ENCODE measurements around the gene CEP44. TPM values are rescaled to one million over a fixed set of nuclear protein-coding genes. Genes with fewer than 3 reads are reported as not detected.

Gene CEP44
- total RNA-seq, 4 donors from 2014 or later, result 5.8 to 13.9 (median 9.0) TPM

DNA sequence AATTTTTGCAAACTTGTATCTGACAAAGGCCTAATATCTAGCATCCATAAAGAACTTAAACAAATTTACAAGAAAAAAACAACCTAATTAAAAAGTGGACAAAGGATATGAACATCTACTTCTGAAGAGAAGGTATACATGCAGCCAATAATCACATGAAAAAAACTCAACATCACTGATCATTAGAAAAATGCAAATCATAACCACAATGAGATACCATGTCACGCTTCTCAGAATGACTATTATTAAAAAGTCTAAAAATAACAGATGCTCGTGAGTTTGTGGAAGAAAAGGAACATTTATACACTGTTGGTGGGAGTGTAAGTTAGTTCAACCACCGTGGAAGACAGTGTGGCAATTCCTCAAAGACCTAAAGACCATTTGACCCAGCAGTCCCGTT lies 24.0 kb downstream of the CEP44 start:
- ATAC-seq (ENCODE audit: low FRiP score) (no peak), DNase-seq (ENCODE audit: low spot score) (no peak)
- TF ChIP-seq CTCF (IDR thresholded peaks at IDR 0.05), result no peak

GRCh38 chr4:174312993-174313392 lies 29.3 kb downstream of the CEP44 start:
- ATAC-seq (ENCODE audit: low FRiP score) (no peak), DNase-seq (ENCODE audit: low spot score) (no peak)
- TF ChIP-seq CTCF (IDR thresholded peaks at IDR 0.05), result no peak

- no peak for TF ChIP-seq CTCF (IDR thresholded peaks at IDR 0.05)
- ATAC-seq (ENCODE audit: low FRiP score), result no peak
- DNase-seq (ENCODE audit: low spot score), result no peak
Measured at GRCh38 chr4:174314274-174314673, 30.6 kb downstream of the CEP44 start.

- DNase-seq (ENCODE audit: low spot score), result no peak
- no peak for ATAC-seq (ENCODE audit: low FRiP score)
- TF ChIP-seq CTCF (IDR thresholded peaks at IDR 0.05), result no peak
Measured at GRCh38 chr4:174314770-174315169, 31.1 kb downstream of the CEP44 start.

DNA sequence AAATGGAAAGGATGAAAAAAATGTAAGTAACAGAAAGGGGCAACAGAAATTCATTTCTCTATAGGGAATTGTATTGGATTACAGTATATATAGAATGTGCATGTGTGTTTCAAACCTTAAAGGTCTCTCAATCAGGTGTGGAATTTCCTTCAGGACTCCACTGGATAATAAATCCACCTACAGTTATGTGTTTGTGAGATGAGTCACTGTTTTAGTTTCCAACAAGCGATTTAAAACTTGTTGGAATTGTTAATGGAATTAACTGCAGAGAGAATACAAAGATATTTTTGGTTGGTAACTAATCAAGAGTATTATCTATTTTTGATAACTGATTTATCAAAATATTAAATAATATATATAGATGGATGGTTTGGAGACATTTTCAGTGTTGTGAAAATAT lies 32.8 kb downstream of the CEP44 start:
- no peak for TF ChIP-seq CTCF (IDR thresholded peaks at IDR 0.05)
- ATAC-seq (ENCODE audit: low FRiP score) (no peak), DNase-seq (ENCODE audit: low spot score) (no peak)

DNA sequence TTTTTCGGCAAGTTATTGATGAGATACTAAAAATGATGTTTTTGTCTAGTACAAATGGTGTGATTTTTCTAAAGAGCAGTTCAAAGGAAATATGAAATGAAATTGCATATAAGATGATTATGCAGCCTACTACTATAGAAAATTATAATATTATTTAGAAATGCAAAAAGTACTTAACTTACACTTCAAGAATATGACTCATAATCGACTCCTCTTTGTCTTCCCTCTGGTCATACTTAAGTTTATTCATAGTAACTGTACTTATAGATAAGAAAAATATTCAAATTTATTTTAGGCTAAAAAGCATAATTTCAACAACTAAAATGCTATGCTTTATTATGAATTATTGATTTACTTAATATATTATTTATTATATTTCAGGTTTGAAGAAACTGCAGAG lies 33.2 kb downstream of the CEP44 start:
- ATAC-seq (ENCODE audit: low FRiP score) (no peak), DNase-seq (ENCODE audit: low spot score) (no peak)
- TF ChIP-seq CTCF (IDR thresholded peaks at IDR 0.05), result no peak

DNA sequence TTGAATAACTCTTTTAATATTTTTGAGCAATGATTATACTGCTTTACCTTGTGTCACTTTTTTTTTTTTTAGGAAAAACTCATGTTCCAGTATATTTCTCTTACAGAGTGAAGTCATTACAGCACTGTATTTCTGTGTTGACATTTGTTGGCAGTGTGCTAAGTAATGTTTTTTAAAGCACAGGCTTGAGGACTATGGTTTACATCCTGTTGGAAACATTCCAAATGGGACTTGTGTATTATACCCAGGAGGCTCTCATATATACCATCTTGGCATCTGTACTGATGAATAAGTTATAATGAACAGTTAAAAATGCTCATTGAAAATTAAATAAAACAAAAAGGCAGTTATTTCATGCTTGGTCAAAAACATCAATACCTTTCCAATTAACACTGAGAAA lies 33.8 kb downstream of the CEP44 start:
- TF ChIP-seq CTCF (IDR thresholded peaks at IDR 0.05), result no peak
- DNase-seq (ENCODE audit: low spot score) (no peak), ATAC-seq (ENCODE audit: low FRiP score) (no peak)

Data from omental fat pad (tissue), 4 donors.